Jurkat, Clone E6-1 (cell line): ENCODE measurements around the gene DHX30.
A peak's percentile ranks its signal among the peaks of the same experiment; 100 is the strongest.
"Not testable (repeated sequence)": the region's sequence is repeated elsewhere in the genome, so short reads cannot be mapped to it uniquely, and the experiment has no call there.

ENCODE experiments used
- DNase-seq: peaks from one replicate; pipeline ENCODE4 v3.0.0-alpha.2; 2011; ENCODE audit warnings: low read depth, low spot score
- H3K4me3 ChIP-seq: 2 replicates; pipeline ENCODE4 v1.5.1; 2011; ENCODE audit warnings: mild to moderate bottlenecking, low read length, control low read depth, moderate library complexity

DHX30 gene

GRCh38 chr3:47803480-47804025, 615 bp downstream of the DHX30 start:
- no peak for DNase-seq
- peak overlapping the region; percentile 94 for H3K4me3 ChIP-seq

GRCh38 chr3:47804577-47804976, 1.6 kb downstream of the DHX30 start:
- H3K4me3 ChIP-seq: peak overlapping the region; percentile 94
- no peak for DNase-seq

DNA sequence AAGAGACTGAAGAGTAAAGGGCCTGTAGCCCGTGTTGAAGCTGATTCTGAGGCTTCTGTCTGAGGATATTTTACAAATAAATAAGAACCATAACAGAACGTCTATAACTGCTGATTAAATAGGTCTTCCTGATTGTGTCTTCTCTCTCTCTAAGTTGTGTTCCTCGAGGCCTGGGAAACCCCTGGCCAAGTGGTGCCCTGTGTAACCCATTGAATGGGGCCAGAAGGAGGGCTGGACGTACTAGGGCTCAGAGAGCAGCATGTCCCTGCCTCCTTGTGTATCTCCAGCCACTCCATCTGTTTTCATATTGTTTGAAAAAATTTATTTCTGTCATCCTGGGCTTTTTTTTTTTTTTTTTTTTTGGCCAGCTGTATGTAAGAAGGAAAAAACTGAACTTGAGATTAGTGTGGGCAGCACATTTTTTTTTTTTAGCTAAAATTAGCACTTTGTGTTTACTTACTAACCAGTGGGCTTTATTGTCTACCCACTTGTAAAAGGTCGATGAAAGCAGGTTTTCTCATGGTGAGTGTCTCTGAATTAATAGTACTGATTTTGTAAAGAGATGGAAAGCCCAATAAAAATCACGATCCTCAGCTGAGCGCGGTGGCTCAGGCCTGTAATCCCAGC, 10.7 kb downstream of the DHX30 start:
- no peak overlapping the region for H3K4me3 ChIP-seq
- DNase-seq: no peak

- DNase-seq: no peak
- H3K4me3 ChIP-seq: no peak overlapping the region
These were observed 14.7 kb downstream of the DHX30 start for GRCh38 chr3:47817609-47818008.

DNA sequence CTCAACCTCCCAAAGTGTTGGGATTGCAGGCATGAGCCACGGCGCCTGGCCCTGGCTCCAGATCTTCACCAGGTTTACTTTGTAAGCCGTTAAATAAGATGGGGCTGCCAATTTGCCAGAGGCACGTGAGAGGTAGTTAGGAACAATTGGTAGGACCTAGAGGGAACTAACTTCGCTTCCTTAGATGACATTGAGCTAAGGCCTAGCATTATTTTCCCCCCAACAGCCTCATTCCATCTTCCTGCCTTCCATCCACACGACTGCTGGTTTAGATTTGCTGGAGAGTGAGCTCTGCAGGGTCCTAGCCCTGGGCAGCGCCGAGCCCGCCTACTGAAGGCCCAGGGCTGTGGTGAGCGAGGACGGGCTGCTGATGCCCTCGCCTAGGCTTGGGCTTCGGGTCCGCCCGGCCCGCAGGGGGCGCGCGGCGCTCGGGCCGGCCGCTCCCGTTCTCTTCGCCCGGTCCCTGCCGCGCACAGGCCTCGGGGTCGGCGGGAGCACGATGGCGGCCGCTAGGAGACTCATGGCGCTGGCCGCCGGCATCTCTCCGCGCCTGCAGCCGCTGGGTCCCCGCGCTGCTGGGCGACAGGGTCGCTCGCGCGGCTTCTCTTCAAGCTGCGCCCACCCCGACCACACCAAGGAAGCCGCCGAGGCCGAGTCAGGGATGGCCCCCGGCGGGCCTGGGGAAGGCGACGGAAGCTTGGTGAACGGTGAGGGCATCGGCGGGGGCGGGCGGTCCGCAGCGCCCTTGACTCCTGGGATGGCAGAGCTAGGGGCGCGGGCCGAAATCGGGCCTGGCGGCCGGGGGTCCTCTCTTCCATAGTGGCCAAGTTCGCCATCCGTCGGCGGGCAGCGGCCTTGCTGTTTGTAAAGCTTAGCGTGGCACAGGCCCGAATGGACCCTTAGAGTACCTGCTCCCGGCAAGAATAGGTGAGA, 21.9 kb downstream of the DHX30 start:
- H3K4me3 ChIP-seq: peak overlapping the region; percentile 71
- DNase-seq: peak; percentile 63

DNA sequence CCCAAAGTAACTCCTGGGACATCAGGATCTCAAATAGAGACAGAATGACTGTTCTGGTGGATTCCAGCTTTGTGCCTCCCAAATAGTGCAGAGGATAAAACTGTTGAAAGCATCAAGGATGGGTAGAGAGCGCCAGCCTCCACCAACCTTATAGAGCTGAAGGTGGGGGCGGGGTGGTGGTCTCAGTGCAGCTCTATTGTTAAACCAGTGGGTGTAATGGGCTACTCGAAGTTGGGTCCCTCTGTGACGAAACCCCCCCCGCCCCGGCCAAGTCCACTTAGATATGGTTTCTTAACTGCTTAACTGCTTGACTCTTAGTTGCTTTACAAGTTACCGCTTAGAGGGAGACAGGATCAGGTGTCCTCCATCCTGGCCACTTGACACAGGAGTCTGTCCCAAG, 22.7 kb downstream of the DHX30 start:
- peak overlapping the region; percentile 71 for H3K4me3 ChIP-seq
- no peak for DNase-seq

DNA sequence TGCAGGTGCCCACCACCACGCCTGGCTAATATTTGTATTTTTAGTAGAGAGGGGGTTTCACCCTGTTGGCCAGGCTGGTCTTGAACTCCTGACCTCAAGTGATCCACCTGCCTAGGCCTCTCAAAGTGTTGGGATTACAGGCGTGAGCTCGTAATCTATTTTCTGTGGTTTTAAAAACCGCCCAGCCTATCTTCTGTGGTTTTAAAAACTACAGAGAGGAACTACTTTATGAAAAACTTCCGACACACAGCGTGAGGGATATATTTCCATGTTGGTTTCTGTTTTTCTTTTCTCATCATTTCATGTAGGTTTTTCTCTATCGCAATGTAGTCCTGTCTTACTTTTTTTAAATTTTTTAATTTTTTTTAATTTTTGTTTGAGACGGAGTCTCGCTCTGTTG, 26.5 kb downstream of the DHX30 start:
- H3K4me3 ChIP-seq: not testable (repeated sequence)
- peak; percentile 68 for DNase-seq

GRCh38 chr3:47836986-47837385, 34.0 kb downstream of the DHX30 start:
- no peak for DNase-seq
- H3K4me3 ChIP-seq: no peak overlapping the region

- H3K4me3 ChIP-seq: no peak overlapping the region
- DNase-seq: no peak
These were observed 35.6 kb downstream of the DHX30 start for GRCh38 chr3:47838503-47838902.

- no peak overlapping the region for H3K4me3 ChIP-seq
- no peak for DNase-seq
These were observed 38.9 kb downstream of the DHX30 start for GRCh38 chr3:47841786-47842349.

DNA sequence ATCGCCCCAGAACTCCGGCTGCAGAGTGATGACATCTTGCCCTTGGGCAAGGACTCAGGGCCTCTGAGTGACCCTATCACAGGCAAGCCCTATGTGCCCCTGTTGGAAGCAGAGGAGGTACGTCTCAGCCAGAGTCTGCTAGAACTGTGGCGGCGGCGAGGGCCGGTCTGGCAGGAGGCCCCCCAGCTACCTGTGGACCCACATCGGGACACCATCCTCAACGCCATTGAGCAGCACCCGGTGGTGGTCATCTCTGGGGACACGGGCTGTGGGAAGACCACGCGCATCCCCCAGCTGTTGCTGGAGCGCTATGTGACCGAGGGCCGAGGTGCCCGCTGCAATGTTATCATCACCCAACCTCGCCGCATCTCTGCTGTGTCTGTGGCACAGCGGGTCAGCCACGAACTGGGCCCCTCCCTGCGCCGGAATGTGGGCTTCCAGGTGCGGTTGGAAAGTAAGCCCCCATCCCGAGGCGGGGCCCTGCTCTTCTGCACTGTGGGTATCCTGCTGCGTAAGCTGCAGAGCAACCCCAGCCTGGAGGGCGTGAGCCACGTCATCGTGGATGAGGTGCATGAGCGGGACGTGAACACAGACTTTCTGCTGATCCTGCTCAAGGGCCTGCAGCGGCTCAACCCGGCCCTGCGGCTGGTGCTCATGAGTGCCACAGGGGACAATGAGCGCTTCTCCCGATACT, 43.4 kb downstream of the DHX30 start:
- no peak overlapping the region for H3K4me3 ChIP-seq
- no peak for DNase-seq

GRCh38 chr3:47846880-47847248, 43.9 kb downstream of the DHX30 start:
- DNase-seq: no peak
- no peak overlapping the region for H3K4me3 ChIP-seq

GRCh38 chr3:47847260-47847659, 44.3 kb downstream of the DHX30 start:
- no peak for DNase-seq

DNA sequence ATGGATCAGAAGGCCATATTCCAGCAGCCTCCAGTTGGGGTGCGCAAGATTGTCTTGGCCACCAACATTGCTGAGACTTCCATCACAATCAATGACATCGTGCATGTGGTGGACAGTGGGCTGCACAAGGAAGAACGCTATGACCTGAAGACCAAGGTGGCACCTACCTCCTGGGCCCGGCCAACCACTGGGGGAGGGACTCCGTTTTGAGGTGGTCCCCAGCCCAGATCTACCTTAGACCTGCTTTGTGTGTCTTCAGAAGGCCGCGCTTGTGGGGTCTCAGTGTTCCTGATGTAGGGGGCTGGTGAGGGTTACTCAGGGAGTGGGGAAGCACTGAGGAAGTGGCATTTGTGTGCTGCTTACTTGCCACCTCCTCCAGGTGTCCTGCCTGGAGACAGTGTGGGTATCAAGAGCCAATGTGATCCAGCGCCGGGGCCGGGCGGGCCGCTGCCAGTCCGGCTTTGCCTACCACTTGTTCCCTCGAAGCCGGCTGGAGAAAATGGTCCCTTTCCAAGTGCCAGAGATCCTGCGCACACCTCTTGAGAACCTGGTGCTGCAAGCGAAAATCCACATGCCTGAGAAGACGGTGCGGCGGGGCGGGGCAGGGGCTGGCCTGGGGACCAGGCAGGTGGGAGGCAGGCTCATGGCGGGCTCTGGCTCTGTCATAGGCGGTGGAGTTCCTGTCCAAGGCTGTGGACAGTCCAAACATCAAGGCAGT, 45.0 kb downstream of the DHX30 start:
- no peak for DNase-seq
- no peak overlapping the region for H3K4me3 ChIP-seq

More at GRCh38 chr3:47847260-47847659, 44.3 kb downstream of the DHX30 start:
- no peak overlapping the region for H3K4me3 ChIP-seq

GRCh38 chr3:47848599-47849117, 45.7 kb downstream of the DHX30 start:
- no peak for DNase-seq
- H3K4me3 ChIP-seq: no peak overlapping the region

DNA sequence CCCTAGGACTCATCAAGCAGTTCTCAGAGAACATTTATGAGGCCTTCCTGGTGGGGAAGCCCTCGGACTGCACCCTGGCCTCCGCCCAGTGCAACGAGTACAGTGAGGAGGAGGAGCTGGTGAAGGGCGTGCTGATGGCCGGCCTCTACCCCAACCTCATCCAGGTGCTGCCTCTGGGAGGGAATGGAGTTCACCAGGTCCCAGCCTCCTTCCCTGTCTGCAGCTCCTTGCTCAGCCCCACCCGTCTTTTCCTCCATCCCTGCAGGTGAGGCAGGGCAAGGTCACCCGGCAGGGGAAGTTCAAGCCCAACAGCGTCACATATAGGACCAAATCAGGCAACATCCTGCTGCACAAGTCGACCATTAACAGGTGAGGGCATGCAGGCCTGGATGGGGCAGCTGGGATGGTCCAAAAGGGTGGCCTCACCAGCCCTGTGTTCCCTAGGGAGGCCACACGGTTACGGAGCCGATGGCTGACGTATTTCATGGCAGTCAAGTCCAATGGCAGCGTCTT, 46.3 kb downstream of the DHX30 start:
- no peak overlapping the region for H3K4me3 ChIP-seq
- DNase-seq: no peak

DNA sequence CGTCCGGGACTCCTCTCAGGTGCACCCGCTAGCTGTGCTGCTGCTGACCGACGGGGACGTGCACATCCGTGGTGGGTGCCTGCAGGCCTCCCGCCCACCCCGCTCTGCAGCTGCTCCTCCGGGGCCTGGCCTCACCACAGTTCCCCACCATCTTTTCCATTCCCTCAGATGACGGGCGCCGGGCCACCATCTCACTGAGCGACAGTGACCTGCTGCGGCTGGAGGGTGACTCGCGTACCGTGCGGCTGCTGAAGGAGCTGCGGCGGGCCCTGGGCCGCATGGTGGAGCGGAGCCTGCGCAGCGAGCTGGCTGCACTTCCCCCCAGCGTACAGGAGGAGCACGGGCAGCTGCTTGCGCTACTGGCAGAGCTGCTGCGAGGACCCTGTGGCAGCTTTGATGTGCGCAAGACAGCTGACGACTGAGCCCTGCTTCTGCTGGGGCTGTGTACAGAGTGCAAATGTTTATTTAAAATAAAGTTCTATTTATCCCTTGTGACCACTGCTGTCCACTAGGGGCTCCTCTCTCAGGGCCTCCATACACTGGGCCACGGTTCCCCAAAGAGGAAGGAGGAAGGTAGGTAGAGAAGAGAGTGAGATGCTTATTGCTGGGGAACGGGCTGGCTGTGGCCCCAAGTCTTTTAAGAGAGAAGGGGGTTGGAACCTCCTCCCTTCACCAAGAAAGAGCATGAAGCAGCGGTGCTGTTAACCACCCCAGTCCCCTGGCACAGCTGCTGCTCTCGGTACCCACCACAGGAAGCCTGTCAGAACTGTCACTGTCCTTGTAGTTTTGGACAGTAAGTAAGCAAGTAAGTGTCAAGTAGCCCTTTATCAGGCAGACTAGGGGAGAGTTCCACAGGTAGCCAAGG, 47.0 kb downstream of the DHX30 start:
- DNase-seq: no peak

More for the DNA sequence above, 47.0 kb downstream of the DHX30 start:
- no peak overlapping the region for H3K4me3 ChIP-seq
